Measurements from ENCODE around the gene HNRNPF.

- peak in 1 of 2 donors; percentile 15 for TF ChIP-seq CTCF (conservative IDR thresholded peaks at IDR 0.05 in 1 of 2, IDR thresholded peaks at IDR 0.05 in 1 of 2; ENCODE audit: extremely low read depth in 1 of 2, insufficient read depth in 1 of 2, low read depth in 1 of 2, low read length in 2 of 2)
- no peak for TF ChIP-seq EZH2 (IDR thresholded peaks at IDR 0.05; ENCODE audit: borderline replicate concordance, low read length)
Observed at GRCh38 chr10:43355749-43356371, 53.1 kb downstream of the HNRNPF start.
